HUES64 (cell line): ENCODE data around the gene LYRM7. TPM values are rescaled to one million over a fixed set of nuclear protein-coding genes. Genes with fewer than 3 reads are reported as not detected.
"Not testable (repeated sequence)": the region's sequence is repeated elsewhere in the genome, so short reads cannot be mapped to it uniquely, and the experiment has no call there.

Source experiments
- H3K27ac ChIP-seq: 2 replicates; pipeline ENCODE4 v1.7.0; 2013; ENCODE audit warnings: low read depth, low read length, inconsistent platforms
- H3K27me3 ChIP-seq: 2 replicates; pipeline ENCODE4 v1.6.1; 2013; ENCODE audit warnings: mild to moderate bottlenecking, low read length; ENCODE audit not compliant: insufficient read depth
- H3K36me3 ChIP-seq: 2 replicates; pipeline ENCODE4 v1.6.1; 2013; ENCODE audit warnings: mild to moderate bottlenecking, low read length; ENCODE audit not compliant: insufficient read depth
- H3K4me1 ChIP-seq: 2 replicates; pipeline ENCODE4 v1.6.1; 2013; ENCODE audit warnings: mild to moderate bottlenecking, low read length, moderate library complexity; ENCODE audit not compliant: insufficient read depth
- H3K4me3 ChIP-seq: 2 replicates; pipeline ENCODE4 v1.5.1; 2013; ENCODE audit warnings: mild to moderate bottlenecking, low read length, moderate library complexity
- H3K9ac ChIP-seq: 2 replicates; pipeline ENCODE4 v1.6.1; 2013; ENCODE audit warnings: mild to moderate bottlenecking, low read depth, low read length
- H3K9me3 ChIP-seq: 2 replicates; pipeline ENCODE4 v1.6.1; 2013; ENCODE audit warnings: low read depth, low read length; ENCODE audit not compliant: insufficient read depth
- WGBS: fragments of 150-250, 120-280 bp; methylation state at CpG from one replicate; pipeline ENCODE4 v1.1.7; 2013; ENCODE audit warnings: missing lambda C conversion rate; 5-methylcytosine and 5-hydroxymethylcytosine counted together
- polyA plus RNA-seq, 2 experiments: library from polyadenylated mRNA; stranded (reverse); fragments of 50-300 nt; gene quantifications; one replicate each; pipeline ENCODE4 v1.2.3, GENCODE V29; 2013

Gene LYRM7
- polyA plus RNA-seq (2013, experiment 1 of 2), result 8.4 TPM
- polyA plus RNA-seq (2013, experiment 2 of 2), result 12.0 TPM

- H3K4me1 ChIP-seq, result 0 out of 2 replicates have a peak, but pooled peaks cover 6% of the 10 kb centered on the region
- peak within 1 kb of the TSS; percentile 80 for H3K4me3 ChIP-seq
- H3K9ac ChIP-seq, result peak within 1 kb of the TSS; percentile 86
- H3K27ac ChIP-seq, result peak within 1 kb of the TSS; percentile 59
- no peaks in the 10 kb centered on the region for H3K27me3 ChIP-seq
- WGBS, result under 1% methylated on average over 42 of the region's 42 CpGs
- no peaks in the 10 kb centered on the region for H3K36me3 ChIP-seq
- no peaks in the 10 kb centered on the region for H3K9me3 ChIP-seq
Measured at GRCh38 chr5:131170540-131171275, at the start of gene LYRM7. Gene LYRM7, plus strand, starts transcription at chr5:131170944. Its CDS starts 77 bp downstream, at chr5:131171021.

GRCh38 chr5:131127244-131127643 is 43.5 kb upstream of the LYRM7 start:
- H3K4me3 ChIP-seq, H3K4me1 ChIP-seq, H3K27ac ChIP-seq, H3K9ac ChIP-seq, H3K36me3 ChIP-seq, H3K27me3 ChIP-seq: not testable (repeated sequence)
- H3K9me3 ChIP-seq, result peaks cover 28% of the 10 kb centered on the region
- WGBS, result 97% methylated on average over 2 of the region's 2 CpGs

GRCh38 chr5:131129306-131129705 is 41.4 kb upstream of the LYRM7 start:
- Histone ChIP-seq H3K27ac (no peak overlapping the region), H3K36me3 (no peaks in the 10 kb centered on the region), H3K4me3 (no peak overlapping the region), H3K27me3 (no peaks in the 10 kb centered on the region), H3K9ac (no peak overlapping the region), H3K9me3 (peaks cover 15% of the 10 kb centered on the region; the same call in 1 of the 2 replicates), H3K4me1 (no peaks in the 10 kb centered on the region)
- no CpG with 5 or more reads among the region's 4 CpGs for WGBS

- H3K9ac ChIP-seq, H3K27me3 ChIP-seq, H3K36me3 ChIP-seq, H3K27ac ChIP-seq, H3K4me1 ChIP-seq, H3K4me3 ChIP-seq, H3K9me3 ChIP-seq: not testable (repeated sequence)
- 100% methylated on average over 1 of the region's 2 CpGs for WGBS
Measured at GRCh38 chr5:131133091-131133490, 37.7 kb upstream of the LYRM7 start.

- not testable (repeated sequence) for H3K9ac ChIP-seq, H3K4me3 ChIP-seq, H3K9me3 ChIP-seq, H3K27ac ChIP-seq, H3K4me1 ChIP-seq, H3K27me3 ChIP-seq, H3K36me3 ChIP-seq
- WGBS, result 71% methylated on average over 5 of the region's 5 CpGs
Measured at GRCh38 chr5:131138406-131138805, 32.3 kb upstream of the LYRM7 start.

- H3K27ac ChIP-seq, result no peak overlapping the region
- 94% methylated on average over 2 of the region's 2 CpGs for WGBS
- H3K4me3 ChIP-seq, result no peak overlapping the region
- H3K9me3 ChIP-seq, result peaks cover 7% of the 10 kb centered on the region; the same call in 1 of the 2 replicates
- no peak overlapping the region for H3K9ac ChIP-seq
- no peaks in the 10 kb centered on the region for H3K27me3 ChIP-seq
- no peaks in the 10 kb centered on the region for H3K36me3 ChIP-seq
- H3K4me1 ChIP-seq, result no peaks in the 10 kb centered on the region
Measured at GRCh38 chr5:131139321-131139720, 31.4 kb upstream of the LYRM7 start.

- WGBS, result 72% methylated on average over 2 of the region's 3 CpGs
Measured at GRCh38 chr5:131142970-131143617, 27.6 kb upstream of the LYRM7 start.

GRCh38 chr5:131147258-131147657 is 23.5 kb upstream of the LYRM7 start:
- Histone ChIP-seq H3K27me3 (no peaks in the 10 kb centered on the region), H3K9me3 (no peaks in the 10 kb centered on the region), H3K4me3 (no peak overlapping the region), H3K9ac (no peak overlapping the region), H3K4me1 (no peaks in the 10 kb centered on the region), H3K27ac (no peak overlapping the region), H3K36me3 (no peaks in the 10 kb centered on the region)

More at GRCh38 chr5:131142970-131143617, 27.6 kb upstream of the LYRM7 start:
- Histone ChIP-seq H3K27me3 (no peaks in the 10 kb centered on the region), H3K4me3 (no peak overlapping the region), H3K9me3 (peaks cover 7% of the 10 kb centered on the region; the same call in 1 of the 2 replicates), H3K9ac (no peak overlapping the region), H3K36me3 (no peaks in the 10 kb centered on the region), H3K27ac (no peak overlapping the region), H3K4me1 (no peaks in the 10 kb centered on the region)

- 92% methylated on average over 2 of the region's 2 CpGs for WGBS
- no peak overlapping the region for H3K9ac ChIP-seq
- no peaks in the 10 kb centered on the region for H3K27me3 ChIP-seq
Measured at GRCh38 chr5:131148835-131149234, 21.9 kb upstream of the LYRM7 start.

GRCh38 chr5:131150408-131150807 is 20.3 kb upstream of the LYRM7 start:
- no peak overlapping the region for H3K4me3 ChIP-seq
- 97% methylated on average over 7 of the region's 7 CpGs for WGBS
- H3K27me3 ChIP-seq, result no peaks in the 10 kb centered on the region
- H3K9ac ChIP-seq, result no peak overlapping the region
- H3K36me3 ChIP-seq, result no peaks in the 10 kb centered on the region
- no peaks in the 10 kb centered on the region for H3K4me1 ChIP-seq
- H3K9me3 ChIP-seq, result no peaks in the 10 kb centered on the region
- H3K27ac ChIP-seq, result no peak overlapping the region

More at GRCh38 chr5:131148835-131149234, 21.9 kb upstream of the LYRM7 start:
- H3K4me1 ChIP-seq, result no peaks in the 10 kb centered on the region
- no peak overlapping the region for H3K4me3 ChIP-seq
- no peaks in the 10 kb centered on the region for H3K36me3 ChIP-seq
- H3K9me3 ChIP-seq, result no peaks in the 10 kb centered on the region
- no peak overlapping the region for H3K27ac ChIP-seq

GRCh38 chr5:131151216-131151615 is 19.5 kb upstream of the LYRM7 start:
- H3K4me3 ChIP-seq, result no peak overlapping the region
- H3K9ac ChIP-seq, result no peak overlapping the region
- no peaks in the 10 kb centered on the region for H3K9me3 ChIP-seq
- no peaks in the 10 kb centered on the region for H3K4me1 ChIP-seq
- no peak overlapping the region for H3K27ac ChIP-seq
- no peaks in the 10 kb centered on the region for H3K36me3 ChIP-seq
- 94% methylated on average over 3 of the region's 4 CpGs for WGBS
- no peaks in the 10 kb centered on the region for H3K27me3 ChIP-seq
